GM12892 (cell line): ENCODE data around the gene WDR91.
"Not testable (repeated sequence)": the region's sequence is repeated elsewhere in the genome, so short reads cannot be mapped to it uniquely, and the experiment has no call there.

Source experiments
- DNase-seq: peaks from one replicate; pipeline ENCODE4 v3.0.0; 2011; ENCODE audit not compliant: insufficient read length
- FAIRE-seq: peaks from 2 replicates; lab custom pipeline; 2011; peaks lifted over from hg19 to GRCh38; lab: Jason Lieb, UNC
- POLR2A ChIP-seq: IDR thresholded peaks from 2 replicates; pipeline ENCODE4 v1.6.1; 2011; ENCODE audit warnings: low read depth, low read length, control low read depth
- POLR2AphosphoS5 ChIP-seq: IDR thresholded peaks from 2 replicates; pipeline ENCODE4 v1.6.1; 2011; ENCODE audit warnings: low read depth, low read length, control low read depth
- TAF1 ChIP-seq: IDR thresholded peaks from 2 replicates; pipeline ENCODE4 v1.6.1; 2011; ENCODE audit warnings: low read depth, mild to moderate bottlenecking, control low read depth, low read length, borderline replicate concordance

The WDR91 gene

GRCh38 chr7:135232087-135232486, 20.8 kb upstream of the WDR91 start:
- TF ChIP-seq TAF1 (no peak), POLR2A (no peak), POLR2AphosphoS5 (no peak)

GRCh38 chr7:135231686-135232085, 20.4 kb upstream of the WDR91 start:
- FAIRE-seq, result no peak
- TF ChIP-seq TAF1 (no peak), POLR2AphosphoS5 (no peak), POLR2A (no peak)
- DNase-seq, result no peak

More at GRCh38 chr7:135232087-135232486, 20.8 kb upstream of the WDR91 start:
- FAIRE-seq (no peak), DNase-seq (no peak)

GRCh38 chr7:135224027-135224426, 12.7 kb upstream of the WDR91 start:
- DNase-seq, result no peak
- no peak for FAIRE-seq
- no peak for TF ChIP-seq TAF1
- TF ChIP-seq POLR2AphosphoS5, result no peak
- TF ChIP-seq POLR2A, result no peak

GRCh38 chr7:135217645-135218509, 6.6 kb upstream of the WDR91 start:
- FAIRE-seq (no peak), DNase-seq (no peak)
- no peak for TF ChIP-seq POLR2AphosphoS5
- TF ChIP-seq POLR2A, result no peak
- TF ChIP-seq TAF1, result no peak

GRCh38 chr7:135215698-135216097, 4.4 kb upstream of the WDR91 start:
- DNase-seq, result no peak
- TF ChIP-seq TAF1 (no peak), POLR2A (no peak), POLR2AphosphoS5 (no peak)
- FAIRE-seq, result no peak

GRCh38 chr7:135215180-135215579, 3.9 kb upstream of the WDR91 start:
- DNase-seq, result no peak
- TF ChIP-seq POLR2A, result no peak
- no peak for TF ChIP-seq TAF1
- TF ChIP-seq POLR2AphosphoS5, result no peak
- FAIRE-seq, result no peak

GRCh38 chr7:135213831-135214230, 2.5 kb upstream of the WDR91 start:
- TF ChIP-seq POLR2A, result no peak
- TF ChIP-seq POLR2AphosphoS5, result no peak
- no peak for TF ChIP-seq TAF1
- no peak for DNase-seq
- no peak for FAIRE-seq

- not testable (repeated sequence) for FAIRE-seq, DNase-seq
These were observed 790 bp upstream of the WDR91 start for GRCh38 chr7:135211946-135212685.

- TF ChIP-seq POLR2AphosphoS5, result no peak
- no peak for TF ChIP-seq TAF1
- no peak for TF ChIP-seq POLR2A
- FAIRE-seq (no peak), DNase-seq (no peak)
These were observed 493 bp downstream of the WDR91 start for GRCh38 chr7:135210888-135211178.

- no peak for DNase-seq
These were observed 2.0 kb downstream of the WDR91 start for GRCh38 chr7:135209225-135209834.

GRCh38 chr7:135208102-135208793, 3.1 kb downstream of the WDR91 start:
- TF ChIP-seq POLR2AphosphoS5, result no peak
- TF ChIP-seq TAF1, result no peak
- TF ChIP-seq POLR2A, result no peak
- FAIRE-seq (no peak), DNase-seq (no peak)

More at GRCh38 chr7:135209225-135209834, 2.0 kb downstream of the WDR91 start:
- TF ChIP-seq TAF1, result no peak
- FAIRE-seq, result no peak

GRCh38 chr7:135207406-135208101, 3.8 kb downstream of the WDR91 start:
- DNase-seq, result no peak
- TF ChIP-seq POLR2AphosphoS5, result no peak
- no peak for TF ChIP-seq POLR2A
- no peak for TF ChIP-seq TAF1
- FAIRE-seq, result peak; percentile 60
